SU-DHL-6 (cell line): Measurements from ENCODE around the gene NFATC1.

ENCODE experiments used
- EZH2phosphoT487 ChIP-seq: fragments of 200-600 bp; sonication (generic), shearing (Covaris generic); conservative IDR thresholded peaks from 2 replicates; pipeline ENCODE4 v1.6.1; 2018; ENCODE audit warnings: mild to moderate bottlenecking, antibody characterized with exemption, low read length, moderate library complexity, mixed read lengths
- TF ChIP-seq, protein P1 (sequence below): fragments of 200-600 bp; sonication (generic); IDR thresholded peaks from one replicate; pipeline ENCODE4 v1.5.1; 2017; ENCODE audit warnings: antibody characterized with exemption, mild to moderate bottlenecking, low read length, moderate library complexity; ENCODE audit not compliant: insufficient read depth, poor library complexity, severe bottlenecking

- TF ChIP-seq, protein P1, sequence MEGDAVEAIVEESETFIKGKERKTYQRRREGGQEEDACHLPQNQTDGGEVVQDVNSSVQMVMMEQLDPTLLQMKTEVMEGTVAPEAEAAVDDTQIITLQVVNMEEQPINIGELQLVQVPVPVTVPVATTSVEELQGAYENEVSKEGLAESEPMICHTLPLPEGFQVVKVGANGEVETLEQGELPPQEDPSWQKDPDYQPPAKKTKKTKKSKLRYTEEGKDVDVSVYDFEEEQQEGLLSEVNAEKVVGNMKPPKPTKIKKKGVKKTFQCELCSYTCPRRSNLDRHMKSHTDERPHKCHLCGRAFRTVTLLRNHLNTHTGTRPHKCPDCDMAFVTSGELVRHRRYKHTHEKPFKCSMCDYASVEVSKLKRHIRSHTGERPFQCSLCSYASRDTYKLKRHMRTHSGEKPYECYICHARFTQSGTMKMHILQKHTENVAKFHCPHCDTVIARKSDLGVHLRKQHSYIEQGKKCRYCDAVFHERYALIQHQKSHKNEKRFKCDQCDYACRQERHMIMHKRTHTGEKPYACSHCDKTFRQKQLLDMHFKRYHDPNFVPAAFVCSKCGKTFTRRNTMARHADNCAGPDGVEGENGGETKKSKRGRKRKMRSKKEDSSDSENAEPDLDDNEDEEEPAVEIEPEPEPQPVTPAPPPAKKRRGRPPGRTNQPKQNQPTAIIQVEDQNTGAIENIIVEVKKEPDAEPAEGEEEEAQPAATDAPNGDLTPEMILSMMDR: no peak
- no peak for TF ChIP-seq EZH2phosphoT487
Observed at GRCh38 chr18:79484661-79485621, 89.2 kb downstream of the NFATC1 start.
